GM19468 (cell line): ENCODE measurements around the gene VPS13C.

Experiments
- ATAC-seq: cut with Tn5 transposase; IDR thresholded peaks from one replicate; pipeline ENCODE4 v1.9.1; 2021; ENCODE audit warnings: mild to moderate bottlenecking, moderate library complexity, moderate number of reproducible peaks; ENCODE audit not compliant: unreplicated experiment; ENCODE audit errors: extremely low read depth

Gene VPS13C

GRCh38 chr15:62060113-62060895 lies at the start of gene VPS13C:
Gene VPS13C, minus strand, starts transcription at chr15:62060447. Its CDS starts 73 bp downstream, at chr15:62060374.
- ATAC-seq = peak; percentile 79

GRCh38 chr15:62109437-62109836 lies 49.2 kb upstream of the VPS13C start:
- ATAC-seq = no peak

GRCh38 chr15:62108411-62108810 lies 48.2 kb upstream of the VPS13C start:
- no peak for ATAC-seq

GRCh38 chr15:62107571-62108121 lies 47.4 kb upstream of the VPS13C start:
- no peak for ATAC-seq

- ATAC-seq = no peak
Measured at GRCh38 chr15:62106096-62106495, 45.8 kb upstream of the VPS13C start.

GRCh38 chr15:62105266-62105665 lies 45.0 kb upstream of the VPS13C start:
- ATAC-seq = no peak

GRCh38 chr15:62104846-62105245 lies 44.6 kb upstream of the VPS13C start:
- no peak for ATAC-seq

- no peak for ATAC-seq
Measured at GRCh38 chr15:62104401-62104800, 44.2 kb upstream of the VPS13C start.

- no peak for ATAC-seq
Measured at GRCh38 chr15:62103431-62103830, 43.2 kb upstream of the VPS13C start.

- ATAC-seq = no peak
Measured at GRCh38 chr15:62099094-62099601, 38.9 kb upstream of the VPS13C start.

GRCh38 chr15:62094388-62094787 lies 34.1 kb upstream of the VPS13C start:
- ATAC-seq = no peak

GRCh38 chr15:62093809-62094208 lies 33.6 kb upstream of the VPS13C start:
- no peak for ATAC-seq

GRCh38 chr15:62090988-62091387 lies 30.7 kb upstream of the VPS13C start:
- no peak for ATAC-seq

GRCh38 chr15:62089616-62090015 lies 29.4 kb upstream of the VPS13C start:
- ATAC-seq = no peak

GRCh38 chr15:62088353-62088693 lies 28.1 kb upstream of the VPS13C start:
- no peak for ATAC-seq

- ATAC-seq = no peak
Measured at GRCh38 chr15:62087671-62088352, 27.6 kb upstream of the VPS13C start.

- ATAC-seq = no peak
Measured at GRCh38 chr15:62085740-62086139, 25.5 kb upstream of the VPS13C start.

GRCh38 chr15:62083194-62084154 lies 23.2 kb upstream of the VPS13C start:
- no peak for ATAC-seq

- ATAC-seq = no peak
Measured at GRCh38 chr15:62079594-62079993, 19.3 kb upstream of the VPS13C start.

- no peak for ATAC-seq
Measured at GRCh38 chr15:62075595-62076277, 15.5 kb upstream of the VPS13C start.
